Common myeloid progenitor, CD34-positive (primary cell): Measurements from ENCODE around the gene KLHDC7B.
"Not testable (repeated sequence)": the region's sequence is repeated elsewhere in the genome, so short reads cannot be mapped to it uniquely, and the experiment has no call there.

ENCODE experiments used
- CTCF ChIA-PET: fragments of 350-600 bp; sonication (Branson Sonifier 250); formaldehyde crosslinking; loops from one replicate; lab custom pipeline; 2021; ENCODE audit warnings: antibody characterized with exemption; lab: Charles Lee
- POLR2A ChIA-PET: fragments of 350-600 bp; sonication (Branson Sonifier 250); formaldehyde crosslinking; loops from one replicate; lab custom pipeline; 2021; ENCODE audit warnings: antibody characterized with exemption; lab: Charles Lee
- DNase-seq, 3 donors: peaks; one replicate each; pipeline versions ENCODE4 v3.0.0 to v3.0.0-alpha.2; 2013
- H3K27ac ChIP-seq, 2 experiments: 1 replicate in 1 of 2; 2 replicates in 1 of 2; pipeline ENCODE4 v1.7.0; 2013; ENCODE audit warnings: inconsistent platforms in 2 of 2, low read length in 2 of 2, mild to moderate bottlenecking in 2 of 2, low read depth in 1 of 2, moderate library complexity in 1 of 2; ENCODE audit not compliant: severe bottlenecking in 2 of 2, insufficient read depth in 1 of 2, poor library complexity in 1 of 2
- H3K27me3 ChIP-seq, 5 experiments: replicated peaks in 2 of 5; 1 replicate in 3 of 5; 2 replicates in 2 of 5; pipeline versions ENCODE4 v1.6.1 to v1.7.0; 2013; ENCODE audit warnings: low read length in 4 of 5, mild to moderate bottlenecking in 2 of 5, moderate library complexity in 2 of 5, inconsistent platforms in 1 of 5; ENCODE audit not compliant: insufficient read depth in 5 of 5, control insufficient read depth in 4 of 5
- H3K36me3 ChIP-seq, 4 experiments: 1 replicate in 2 of 4; 2 replicates in 2 of 4; pipeline versions ENCODE4 v1.6.1 to v1.7.0; 2013; ENCODE audit warnings: low read length in 3 of 4, control low read depth in 1 of 4, mild to moderate bottlenecking in 1 of 4; ENCODE audit not compliant: control insufficient read depth in 4 of 4, insufficient read depth in 4 of 4
- H3K4me1 ChIP-seq, 4 experiments: 1 replicate in 3 of 4; 2 replicates in 1 of 4; pipeline versions ENCODE4 v1.6.1 to v1.7.1; 2013; ENCODE audit warnings: low read length in 3 of 4, mild to moderate bottlenecking in 3 of 4, control low read depth in 1 of 4, inconsistent platforms in 1 of 4, moderate library complexity in 1 of 4; ENCODE audit not compliant: control insufficient read depth in 4 of 4, insufficient read depth in 4 of 4; ENCODE audit errors: control extremely low read depth in 1 of 4
- H3K4me3 ChIP-seq, 7 experiments: 1 replicate in 4 of 7; 2 replicates in 3 of 7; pipeline versions ENCODE4 v1.5.1 to v1.7.0; 2013; ENCODE audit warnings: mild to moderate bottlenecking in 7 of 7, low read length in 6 of 7, moderate library complexity in 6 of 7, inconsistent platforms in 2 of 7, low read depth in 2 of 7, control low read depth in 1 of 7; ENCODE audit not compliant: insufficient read depth in 4 of 7, control insufficient read depth in 1 of 7; ENCODE audit errors: extremely low read depth in 1 of 7
- H3K9me3 ChIP-seq, 5 experiments: 1 replicate in 4 of 5; 2 replicates in 1 of 5; pipeline versions ENCODE4 v1.6.1 to v1.7.1; 2013; ENCODE audit warnings: low read length in 4 of 5, mild to moderate bottlenecking in 2 of 5, inconsistent platforms in 1 of 5, low read depth in 1 of 5, moderate library complexity in 1 of 5; ENCODE audit not compliant: control insufficient read depth in 4 of 5, insufficient read depth in 2 of 5; ENCODE audit errors: control extremely low read depth in 1 of 5
- WGBS: methylation state at CpG from one replicate; pipeline ENCODE4 v1.1.5; 2013; ENCODE audit not compliant: insufficient coverage; 5-methylcytosine and 5-hydroxymethylcytosine counted together

The KLHDC7B gene

GRCh38 chr22:50540381-50540780 lies 5.3 kb upstream of the KLHDC7B start:
- POLR2A ChIA-PET, result interaction anchor here (0.8 to 3.0 kb wide), 2 partner anchors 14 to 42 kb away, joined by 7 to 41 read pairs; partner anchors contain the start of genes CHKB and SCO2
- peak overlapping the region in 1 of 7 experiments; percentile 34 for H3K4me3 ChIP-seq
- DNase-seq, result no peak
- no peaks in the 10 kb centered on the region for H3K9me3 ChIP-seq
- no peaks in the 10 kb centered on the region for H3K27me3 ChIP-seq
- peak overlapping the region; percentile 89 to 98 for H3K27ac ChIP-seq
- peaks cover 13 to 61% (median 47%) of the 10 kb centered on the region in 4 experiments for H3K4me1 ChIP-seq
- WGBS, result no CpG with 5 or more reads among the region's 10 CpGs
- no peaks in the 10 kb centered on the region for H3K36me3 ChIP-seq
- CTCF ChIA-PET, result interaction anchor here (0.6 to 4.1 kb wide), 7 partner anchors 10 to 79 kb away, joined by 3 to 53 read pairs (median 5); partner anchors contain the start of genes SCO2, SYCE3 and TYMP

DNA sequence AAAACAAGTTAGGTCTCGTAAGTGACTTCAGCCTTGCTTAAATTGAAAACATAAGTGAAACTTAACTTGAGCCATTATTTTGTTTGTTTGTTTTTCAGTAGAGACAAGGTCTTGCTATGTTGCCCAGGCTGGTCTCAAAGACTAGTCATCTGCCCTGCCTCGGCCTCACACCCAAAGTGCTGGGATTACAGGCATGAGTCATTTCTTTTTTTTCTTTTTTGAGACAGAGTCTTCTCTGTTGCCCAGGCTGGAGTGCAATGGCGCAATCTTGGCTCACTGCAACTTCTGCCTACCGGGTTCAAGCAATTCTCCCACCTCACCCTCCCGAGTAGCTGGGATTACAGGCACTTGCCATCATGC lies 4.1 kb upstream of the KLHDC7B start:
- H3K4me3 ChIP-seq, H3K36me3 ChIP-seq, H3K9me3 ChIP-seq, H3K27ac ChIP-seq, H3K27me3 ChIP-seq: not testable (repeated sequence)
- peak in 2 of 3 donors; percentile 47 to 48 for DNase-seq
- WGBS, result 89% methylated on average over 4 of the region's 5 CpGs
- CTCF ChIA-PET, result interaction anchor here (0.9 to 3.0 kb wide), 4 partner anchors 9 to 71 kb away, joined by 3 to 13 read pairs (median 3); partner anchors contain the start of gene SYCE3
- peaks cover 13 to 69% (median 58%) of the 10 kb centered on the region in 4 experiments for H3K4me1 ChIP-seq
- POLR2A ChIA-PET, result interaction anchor here (3.0 kb wide), 1 partner anchor 15 kb away, joined by 41 read pairs; the partner anchor contains the start of gene SCO2

DNA sequence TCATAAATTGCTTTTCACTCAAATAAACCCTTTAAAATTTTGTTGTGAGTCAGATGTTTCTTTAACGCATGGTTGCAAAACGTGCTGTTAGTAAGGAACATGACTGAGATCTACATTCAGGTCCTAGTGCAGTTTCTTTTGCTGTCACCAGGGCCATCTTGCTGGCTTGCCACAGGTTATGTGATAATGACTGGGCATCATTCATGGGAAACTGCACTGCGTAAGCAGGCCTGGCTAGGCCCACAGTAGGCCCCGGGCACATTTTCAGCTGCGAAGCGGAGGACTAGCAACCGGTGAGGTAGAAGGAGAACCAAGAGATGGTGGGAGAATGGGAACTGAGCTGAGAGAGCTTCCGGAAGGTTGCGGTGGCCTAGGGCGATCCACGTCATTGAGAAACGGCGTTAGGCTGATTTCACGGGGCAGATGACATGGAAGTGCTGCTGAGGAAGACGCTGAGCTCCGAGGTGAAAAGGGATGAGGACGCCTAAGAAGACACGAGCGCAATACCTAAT lies 3.2 kb upstream of the KLHDC7B start:
- 96% methylated on average over 15 of the region's 19 CpGs for WGBS
- H3K27ac ChIP-seq, result no peak overlapping the region
- H3K4me1 ChIP-seq, result peaks cover 13 to 74% (median 61%) of the 10 kb centered on the region in 4 experiments
- peaks cover 0 to 14% (median 0%) of the 10 kb centered on the region in 5 experiments for H3K27me3 ChIP-seq
- H3K9me3 ChIP-seq, result no peaks in the 10 kb centered on the region
- ChIA-PET CTCF (interaction anchor here (0.7 to 1.0 kb wide), 3 partner anchors 14 to 24 kb away, joined by 3 read pairs; partner anchors contain the start of gene SCO2), POLR2A (no interaction called here)
- no peaks in the 10 kb centered on the region for H3K36me3 ChIP-seq
- peak in 1 of 3 donors; percentile 52 for DNase-seq
- no peak overlapping the region for H3K4me3 ChIP-seq

DNA sequence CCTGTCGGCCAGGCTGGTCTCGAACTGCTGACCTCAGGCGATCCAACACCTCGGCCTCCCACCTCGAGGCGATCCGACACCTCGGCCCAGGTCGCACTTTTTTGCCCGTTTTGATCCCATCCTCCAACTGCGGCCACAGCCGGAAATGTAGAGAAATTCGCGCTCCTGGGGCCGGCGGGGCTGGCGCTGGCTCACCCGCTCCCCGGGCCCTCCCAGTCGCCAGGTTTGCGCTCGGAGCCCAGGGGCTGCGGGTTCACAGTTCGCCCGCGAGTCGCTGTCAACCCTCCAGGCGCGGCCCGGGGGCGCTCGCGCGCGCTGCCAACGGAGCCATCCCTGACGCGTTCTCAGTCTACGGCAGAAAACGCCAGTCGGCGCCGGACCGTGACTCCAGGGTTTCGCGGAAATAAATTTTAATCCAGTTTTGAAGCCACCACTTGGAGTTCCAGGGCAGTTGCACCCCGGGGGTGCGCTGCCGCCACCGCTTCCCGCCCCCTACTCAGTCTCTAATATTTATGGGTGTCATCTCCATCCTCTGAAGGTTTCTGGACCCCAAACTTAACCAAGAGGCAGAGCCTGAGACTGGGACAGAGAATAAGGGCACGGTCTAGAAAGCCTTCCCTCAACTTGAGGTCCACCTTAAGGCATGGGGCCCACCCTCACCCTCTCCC lies 1.5 kb upstream of the KLHDC7B start:
- peak; percentile 84 to 86 (median 85) for DNase-seq
- ChIA-PET POLR2A (interaction anchor here (1.0 kb wide), 1 partner anchor 18 kb away, joined by 4 read pairs; no protein-coding TSS in a partner anchor), CTCF (interaction anchor here (1.0 to 2.1 kb wide), 7 partner anchors 9 to 56 kb away, joined by 3 to 21 read pairs (median 5); partner anchors contain the start of gene SCO2)
- Histone ChIP-seq H3K9me3 (no peaks in the 10 kb centered on the region), H3K27ac (no peak overlapping the region), H3K4me1 (peaks cover 8 to 75% (median 61%) of the 10 kb centered on the region in 4 experiments), H3K36me3 (no peaks in the 10 kb centered on the region), H3K4me3 (peak overlapping the region in 5 of 7 experiments; percentile 3 to 57 (median 40)), H3K27me3 (peaks cover 0 to 28% (median 0%) of the 10 kb centered on the region in 5 experiments)
- whole genome bisulfite sequencing, result 4% methylated on average over 46 of the region's 52 CpGs

- Histone ChIP-seq H3K27me3 (peaks cover 0 to 30% (median 0%) of the 10 kb centered on the region in 5 experiments), H3K36me3 (no peaks in the 10 kb centered on the region), H3K27ac (no peak overlapping the region), H3K4me1 (peaks cover 5 to 72% (median 62%) of the 10 kb centered on the region in 4 experiments), H3K9me3 (no peaks in the 10 kb centered on the region), H3K4me3 (peak overlapping the region in 2 of 7 experiments; percentile 40 to 57)
- POLR2A ChIA-PET, result interaction anchor here (1.0 kb wide), 1 partner anchor 19 kb away, joined by 4 read pairs; no protein-coding TSS in a partner anchor
- peak in 1 of 3 donors; percentile 45 for DNase-seq
- CTCF ChIA-PET, result interaction anchor here (1.0 to 2.1 kb wide), 7 partner anchors 9 to 55 kb away, joined by 3 to 21 read pairs (median 5); partner anchors contain the start of gene SCO2
- 30% methylated on average over 4 of the region's 5 CpGs for WGBS
Observed at GRCh38 chr22:50544746-50545253, 899 bp upstream of the KLHDC7B start.

DNA sequence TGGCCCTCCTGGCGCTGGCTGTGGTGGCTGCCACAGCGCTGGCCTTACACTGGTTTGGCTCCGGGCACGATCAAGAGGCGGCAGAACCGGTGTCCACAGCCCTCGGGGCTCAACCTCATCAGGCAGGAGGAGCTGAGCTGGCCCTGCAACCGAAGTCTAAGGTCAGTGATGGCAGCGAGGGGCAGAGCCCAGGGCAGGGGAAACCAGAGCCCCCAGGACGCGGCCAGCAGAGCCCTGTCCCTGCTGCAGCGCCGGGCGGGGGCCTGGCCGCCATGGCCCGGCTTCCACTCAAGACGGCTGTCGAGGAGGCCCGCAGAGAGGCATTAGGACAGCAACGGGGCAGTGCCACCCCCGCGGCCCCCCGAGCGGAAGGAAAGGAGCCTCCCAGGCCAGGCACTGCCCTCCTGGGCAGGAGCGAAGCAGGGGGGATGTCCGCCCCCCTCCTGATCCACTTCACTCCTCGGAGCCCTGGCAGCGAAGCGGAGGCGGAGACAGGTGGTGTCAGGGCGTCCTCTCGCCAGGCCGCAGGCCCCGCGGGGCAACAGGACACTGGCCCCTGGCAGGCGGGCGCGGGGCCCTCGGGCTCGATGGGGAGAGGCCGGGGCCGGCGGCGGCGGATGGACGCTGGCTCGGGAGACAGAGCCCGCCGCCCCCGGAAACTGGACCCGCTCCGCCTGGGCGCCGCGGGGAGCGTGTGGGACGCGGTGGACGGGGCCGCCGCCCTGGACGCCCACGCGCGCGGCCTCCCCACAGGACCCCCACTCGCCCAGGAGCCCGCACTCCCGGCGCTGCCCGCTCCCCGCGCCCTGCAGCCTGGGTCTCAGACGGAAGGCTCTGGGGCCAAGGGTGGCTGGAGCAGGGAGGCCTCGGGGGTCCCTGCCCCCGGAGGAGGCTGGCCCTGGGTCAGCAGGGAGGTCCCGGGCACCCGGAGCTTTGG lies 895 bp downstream of the KLHDC7B start:
- no peak for DNase-seq
- 78% methylated on average over 57 of the region's 78 CpGs for WGBS
- Histone ChIP-seq H3K4me1 (peaks cover 0 to 56% (median 50%) of the 10 kb centered on the region in 4 experiments), H3K9me3 (no peaks in the 10 kb centered on the region), H3K27me3 (peaks cover 0 to 30% (median 0%) of the 10 kb centered on the region in 5 experiments), H3K36me3 (no peaks in the 10 kb centered on the region), H3K4me3 (no peak overlapping the region), H3K27ac (no peak overlapping the region)
- ChIA-PET POLR2A (no interaction called here), CTCF (interaction anchor here (1.1 to 2.1 kb wide), 9 partner anchors 9 to 94 kb away, joined by 3 to 21 read pairs (median 6); partner anchors contain the start of genes SCO2 and SYCE3)
